ENCODE measurements around the gene INA.

GRCh38 chr10:103231047-103231551 is 45.8 kb upstream of the INA start:
- no peak for TF ChIP-seq CTCF (IDR thresholded peaks at IDR 0.05)
- TF ChIP-seq POLR2A (IDR thresholded peaks at IDR 0.05): peak in 1 of 2 donors; percentile 20
